NCI-H748 (cell line): ENCODE results near the gene CAMTA1.
A peak's percentile ranks its signal among the peaks of the same experiment; 100 is the strongest.

Source experiments
- DNase-seq: peaks from one replicate; lab custom pipeline; 2025; ENCODE audit not compliant: unreplicated experiment; lab: John Stamatoyannopoulos, UW

The CAMTA1 gene, protein sequence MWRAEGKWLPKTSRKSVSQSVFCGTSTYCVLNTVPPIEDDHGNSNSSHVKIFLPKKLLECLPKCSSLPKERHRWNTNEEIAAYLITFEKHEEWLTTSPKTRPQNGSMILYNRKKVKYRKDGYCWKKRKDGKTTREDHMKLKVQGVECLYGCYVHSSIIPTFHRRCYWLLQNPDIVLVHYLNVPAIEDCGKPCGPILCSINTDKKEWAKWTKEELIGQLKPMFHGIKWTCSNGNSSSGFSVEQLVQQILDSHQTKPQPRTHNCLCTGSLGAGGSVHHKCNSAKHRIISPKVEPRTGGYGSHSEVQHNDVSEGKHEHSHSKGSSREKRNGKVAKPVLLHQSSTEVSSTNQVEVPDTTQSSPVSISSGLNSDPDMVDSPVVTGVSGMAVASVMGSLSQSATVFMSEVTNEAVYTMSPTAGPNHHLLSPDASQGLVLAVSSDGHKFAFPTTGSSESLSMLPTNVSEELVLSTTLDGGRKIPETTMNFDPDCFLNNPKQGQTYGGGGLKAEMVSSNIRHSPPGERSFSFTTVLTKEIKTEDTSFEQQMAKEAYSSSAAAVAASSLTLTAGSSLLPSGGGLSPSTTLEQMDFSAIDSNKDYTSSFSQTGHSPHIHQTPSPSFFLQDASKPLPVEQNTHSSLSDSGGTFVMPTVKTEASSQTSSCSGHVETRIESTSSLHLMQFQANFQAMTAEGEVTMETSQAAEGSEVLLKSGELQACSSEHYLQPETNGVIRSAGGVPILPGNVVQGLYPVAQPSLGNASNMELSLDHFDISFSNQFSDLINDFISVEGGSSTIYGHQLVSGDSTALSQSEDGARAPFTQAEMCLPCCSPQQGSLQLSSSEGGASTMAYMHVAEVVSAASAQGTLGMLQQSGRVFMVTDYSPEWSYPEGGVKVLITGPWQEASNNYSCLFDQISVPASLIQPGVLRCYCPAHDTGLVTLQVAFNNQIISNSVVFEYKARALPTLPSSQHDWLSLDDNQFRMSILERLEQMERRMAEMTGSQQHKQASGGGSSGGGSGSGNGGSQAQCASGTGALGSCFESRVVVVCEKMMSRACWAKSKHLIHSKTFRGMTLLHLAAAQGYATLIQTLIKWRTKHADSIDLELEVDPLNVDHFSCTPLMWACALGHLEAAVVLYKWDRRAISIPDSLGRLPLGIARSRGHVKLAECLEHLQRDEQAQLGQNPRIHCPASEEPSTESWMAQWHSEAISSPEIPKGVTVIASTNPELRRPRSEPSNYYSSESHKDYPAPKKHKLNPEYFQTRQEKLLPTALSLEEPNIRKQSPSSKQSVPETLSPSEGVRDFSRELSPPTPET (N-terminal part only)

DNA sequence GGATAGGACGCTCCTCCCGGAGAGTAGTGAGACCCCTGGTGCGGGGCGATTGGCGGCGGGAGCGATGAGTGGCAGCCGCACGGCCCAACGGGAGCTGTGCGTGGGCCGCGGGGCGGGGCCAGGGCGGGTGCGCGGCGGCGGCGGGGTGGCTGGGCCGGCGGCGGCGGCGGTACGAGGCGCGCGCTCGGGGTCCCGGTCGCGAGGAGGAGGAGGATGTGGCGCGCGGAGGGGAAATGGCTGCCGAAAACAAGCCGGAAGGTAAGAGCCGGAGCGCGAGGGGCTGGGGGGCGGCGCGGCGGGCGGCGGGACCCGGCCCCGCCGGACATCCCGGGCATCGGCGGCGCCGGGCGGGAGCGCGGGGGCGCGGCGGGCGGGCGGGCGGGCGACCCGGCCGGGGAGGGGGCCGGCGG, at the start of gene CAMTA1:
TSS of gene CAMTA1 (plus strand) at position 137 of the 410 bp plus-strand sequence. CDS start at position 214, 77 bp downstream.
- DNase-seq: no peak

DNA sequence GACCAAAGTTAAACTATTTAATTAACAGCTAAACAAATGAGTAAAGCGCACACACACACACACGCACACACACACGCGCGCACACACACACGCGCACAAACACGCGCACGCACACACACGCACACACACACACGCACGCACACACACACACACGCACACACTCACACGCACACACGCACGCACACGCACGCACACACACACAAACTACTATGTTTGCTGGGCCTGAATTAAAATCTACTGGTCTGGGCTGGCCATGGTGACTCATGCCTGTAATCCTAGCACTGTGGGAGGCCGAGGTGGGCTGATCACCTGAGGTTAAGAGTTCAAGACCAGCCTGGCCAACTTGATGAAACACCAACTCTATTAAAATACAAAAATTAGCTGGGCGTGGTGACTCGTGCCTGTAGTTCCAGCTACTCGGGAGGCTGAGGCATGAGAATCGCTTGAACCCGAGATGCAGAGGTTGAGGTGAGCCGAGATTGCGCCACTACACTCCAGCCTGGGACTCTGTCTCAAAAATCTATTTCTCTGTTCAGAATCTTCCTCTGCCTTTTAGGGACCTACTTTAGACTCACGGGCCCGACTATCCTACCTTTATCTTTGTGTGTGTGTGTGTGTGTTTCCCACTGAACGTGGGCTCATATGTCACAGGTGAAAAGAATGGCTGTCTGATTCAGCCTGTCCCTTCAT, 46.1 kb upstream of the CAMTA1 start:
- DNase-seq: no peak

DNA sequence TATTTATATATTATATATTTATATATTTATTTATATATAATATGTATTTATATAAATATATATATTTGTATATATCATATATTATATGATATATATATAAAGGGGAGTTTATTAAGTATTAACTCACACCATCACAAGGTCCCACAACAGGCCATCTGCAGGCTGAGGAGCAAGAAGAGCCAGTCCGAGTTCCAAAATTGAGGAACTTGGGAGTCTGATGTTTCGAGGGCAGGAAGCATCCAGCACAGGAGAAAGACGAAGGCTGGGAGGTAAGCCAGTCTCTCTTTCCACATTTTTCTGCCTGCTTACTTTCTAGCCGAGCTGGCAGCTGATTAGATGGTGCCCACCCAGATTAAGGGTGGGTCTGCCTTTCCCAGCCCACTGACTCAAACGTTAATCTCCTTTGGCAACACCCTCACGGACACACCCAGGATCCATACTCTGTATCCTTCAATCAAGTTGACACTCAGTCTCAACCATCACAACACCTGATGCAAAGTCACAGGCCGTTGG, 42.5 kb upstream of the CAMTA1 start:
- peak; percentile 54 for DNase-seq

DNA sequence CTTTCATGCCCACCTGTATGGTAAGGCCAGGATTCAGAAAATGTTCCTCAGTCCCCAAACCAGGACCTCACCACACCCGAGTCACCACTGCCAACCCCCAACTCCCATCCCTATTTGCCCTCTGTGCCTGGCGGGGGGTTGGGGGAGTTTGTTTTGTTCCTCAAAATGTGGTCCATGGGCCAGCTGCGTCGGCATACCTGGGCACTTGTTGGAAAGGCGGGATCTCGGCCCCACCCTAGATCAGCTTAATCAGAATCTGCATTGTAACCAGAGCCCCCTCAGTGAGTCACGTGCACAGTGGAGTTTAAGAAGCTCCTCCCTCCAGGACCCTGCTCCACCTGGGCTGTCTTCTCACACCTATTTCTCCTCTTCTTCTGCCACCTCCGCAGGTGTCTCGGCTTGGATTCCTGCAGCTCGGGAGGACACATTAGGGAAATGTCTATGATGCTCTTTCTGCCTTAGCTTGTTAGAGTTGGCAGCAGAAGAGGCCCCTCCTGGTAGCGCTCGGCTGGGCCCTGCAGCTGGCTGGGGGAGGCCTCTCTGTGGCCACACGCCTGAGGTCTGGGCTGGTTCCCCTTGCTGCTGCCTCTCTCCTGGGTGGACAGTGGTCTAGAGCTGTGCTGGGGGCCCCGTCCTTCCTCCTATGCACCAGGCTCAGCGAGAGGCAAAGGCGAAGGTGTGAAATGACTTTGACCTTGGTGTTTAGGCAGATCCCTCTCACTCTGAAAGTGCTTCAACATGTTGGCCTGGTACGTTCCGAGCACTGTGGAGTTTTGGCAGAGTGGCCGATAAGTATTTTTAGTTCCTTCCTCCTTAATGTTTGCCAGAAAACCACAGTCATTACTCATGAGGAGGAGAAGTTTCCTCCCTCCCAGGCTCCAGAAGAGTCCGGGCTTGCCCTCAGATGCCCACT, 41.8 kb upstream of the CAMTA1 start:
- peak; percentile 47 for DNase-seq

DNA sequence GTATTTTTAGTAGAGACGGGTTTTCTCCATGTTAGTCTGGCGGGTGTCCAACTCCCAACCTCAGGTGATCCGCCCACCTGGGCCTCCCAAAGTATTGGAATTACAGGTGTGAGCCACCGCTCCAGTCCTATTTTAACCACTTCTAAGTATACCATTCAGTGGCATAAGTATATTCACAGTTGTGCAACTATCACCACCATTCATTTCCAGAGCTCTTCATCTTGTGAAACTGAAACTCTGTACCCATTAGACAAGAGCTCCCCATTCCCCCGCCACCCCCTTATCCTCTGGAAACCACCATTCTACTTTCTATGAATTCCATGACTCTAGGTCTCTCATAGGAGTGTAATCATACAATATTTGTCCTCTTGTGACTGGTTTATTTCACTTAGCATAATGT, 40.2 kb upstream of the CAMTA1 start:
- no peak for DNase-seq

DNA sequence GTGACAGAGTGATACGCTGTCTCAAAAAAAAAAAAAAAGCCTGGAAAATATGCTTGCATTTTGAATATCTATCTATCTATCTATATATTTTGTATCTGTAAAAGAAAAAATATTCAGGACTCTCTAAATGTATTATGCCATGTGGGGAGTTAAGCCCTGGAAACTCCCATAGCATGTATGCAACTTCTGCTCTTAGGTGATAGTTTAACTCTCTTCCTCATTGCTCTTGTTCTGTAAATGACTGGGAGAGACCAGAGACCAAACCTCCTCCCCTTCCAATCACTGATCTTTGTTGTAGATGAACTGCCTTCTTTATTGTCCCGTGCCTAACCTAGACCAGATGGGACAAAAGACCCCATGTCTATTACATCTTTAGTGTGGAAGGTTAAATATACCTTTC, 37.6 kb upstream of the CAMTA1 start:
- no peak for DNase-seq

DNA sequence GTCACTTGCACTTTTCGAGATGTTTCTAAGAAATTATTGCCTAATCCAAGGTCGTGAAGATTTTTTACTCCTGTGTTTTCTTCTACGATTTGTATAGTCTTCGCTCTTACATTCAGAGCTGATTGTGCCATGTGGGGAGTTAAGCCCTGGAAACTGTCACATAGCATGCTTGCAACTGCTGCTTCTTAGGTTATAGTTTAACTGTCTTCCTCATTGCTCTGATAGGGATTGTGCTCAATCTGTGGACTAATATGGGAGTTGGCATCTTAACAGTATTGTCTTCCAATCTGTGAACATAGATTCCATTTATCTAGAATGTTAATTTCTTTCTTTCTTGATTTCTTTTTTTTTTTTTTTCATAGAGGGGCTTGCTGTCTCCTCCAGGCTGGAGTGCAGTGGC, 34.8 kb upstream of the CAMTA1 start:
- DNase-seq: no peak

DNA sequence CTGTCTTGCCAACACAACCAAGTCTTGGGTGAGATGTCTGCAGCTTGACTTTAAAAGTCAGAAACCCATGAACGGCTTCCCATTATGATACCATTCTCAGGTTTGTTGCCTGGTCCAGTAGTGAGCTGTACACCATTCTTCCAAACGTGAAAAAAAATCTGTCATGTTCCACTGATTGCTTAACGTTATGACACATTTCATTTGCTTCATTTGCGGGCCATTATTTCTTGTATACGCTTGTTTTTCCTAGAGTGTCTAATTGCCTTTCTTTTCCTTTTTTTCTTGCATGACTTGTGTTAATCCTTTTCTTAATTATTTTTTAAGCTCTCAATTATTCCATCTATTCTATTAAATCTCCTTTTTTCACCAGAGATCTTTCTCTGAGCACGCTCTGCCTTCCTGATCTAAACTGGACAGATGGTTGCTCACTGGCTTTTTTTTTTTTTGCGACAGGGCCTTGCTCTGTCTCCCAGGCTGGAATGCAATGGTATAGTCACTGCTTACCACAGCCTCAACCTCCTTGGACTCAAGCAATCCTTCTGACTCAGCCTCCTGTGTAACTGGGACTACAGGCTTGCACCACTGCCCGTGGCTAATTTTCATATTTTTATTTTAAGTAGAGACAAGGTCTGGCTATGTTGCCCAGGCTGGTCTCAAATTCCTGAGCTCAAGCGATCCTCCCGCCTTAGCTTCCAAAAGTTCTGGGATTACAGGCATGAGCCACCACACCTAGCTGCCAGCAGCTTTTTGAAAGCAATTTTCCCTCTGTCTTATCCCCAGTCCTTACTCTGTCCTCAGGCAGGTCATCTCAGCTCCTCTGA, 31.7 kb upstream of the CAMTA1 start:
- DNase-seq: no peak

DNA sequence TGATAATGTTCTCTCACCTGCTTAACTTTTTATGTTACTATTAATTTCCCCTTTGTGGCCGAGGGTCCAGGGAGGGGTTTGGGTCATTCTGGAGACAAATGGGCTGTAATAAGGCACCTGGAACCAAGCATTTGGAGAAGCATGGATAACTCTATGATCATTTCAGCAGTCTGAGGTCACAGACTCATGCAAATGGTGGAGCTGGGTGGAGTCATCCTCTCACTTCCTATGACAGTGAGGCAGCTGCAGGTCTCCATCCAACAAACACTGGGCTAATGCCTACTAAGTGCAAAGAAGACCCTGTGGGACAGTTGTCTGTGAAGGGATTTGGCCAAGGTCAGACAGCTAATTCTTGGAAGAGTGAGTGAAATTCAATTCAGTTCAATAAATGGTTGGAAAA, 28.8 kb upstream of the CAMTA1 start:
- DNase-seq: no peak

DNA sequence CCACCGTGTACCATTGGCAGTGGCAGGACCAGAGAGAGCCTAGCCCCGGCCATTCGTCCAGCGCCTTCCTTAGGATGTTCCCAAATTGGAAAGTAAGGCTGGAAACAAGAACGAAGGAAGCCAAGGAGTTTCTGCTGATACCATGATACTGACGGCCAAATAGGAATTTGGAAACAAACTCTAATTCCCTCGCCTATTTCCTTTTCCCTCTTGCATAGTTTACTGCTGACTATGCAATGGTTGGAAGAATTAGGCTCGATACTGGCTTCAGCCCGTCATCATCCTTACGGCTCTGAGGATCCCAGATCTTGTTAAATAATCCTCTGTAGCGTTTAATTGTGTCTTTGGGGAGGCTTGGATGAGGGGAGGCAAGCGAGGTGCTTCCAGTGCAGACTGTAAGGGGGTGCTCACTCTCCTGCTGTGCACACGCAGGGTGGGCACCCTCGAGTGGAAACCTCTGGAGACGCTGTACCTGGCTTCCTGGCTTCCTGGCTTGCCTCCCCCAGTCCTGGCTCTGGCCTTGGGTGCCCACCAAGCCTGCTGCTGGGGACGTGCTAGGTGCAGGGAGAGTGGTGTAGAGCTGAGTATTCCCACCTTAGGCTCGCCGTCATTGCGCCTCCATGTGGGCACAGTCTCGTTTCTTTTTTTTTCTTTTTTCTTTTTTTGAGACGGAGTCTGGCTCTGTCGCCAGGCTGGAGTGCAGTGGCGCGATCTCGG, 27.4 kb upstream of the CAMTA1 start:
- no peak for DNase-seq

DNA sequence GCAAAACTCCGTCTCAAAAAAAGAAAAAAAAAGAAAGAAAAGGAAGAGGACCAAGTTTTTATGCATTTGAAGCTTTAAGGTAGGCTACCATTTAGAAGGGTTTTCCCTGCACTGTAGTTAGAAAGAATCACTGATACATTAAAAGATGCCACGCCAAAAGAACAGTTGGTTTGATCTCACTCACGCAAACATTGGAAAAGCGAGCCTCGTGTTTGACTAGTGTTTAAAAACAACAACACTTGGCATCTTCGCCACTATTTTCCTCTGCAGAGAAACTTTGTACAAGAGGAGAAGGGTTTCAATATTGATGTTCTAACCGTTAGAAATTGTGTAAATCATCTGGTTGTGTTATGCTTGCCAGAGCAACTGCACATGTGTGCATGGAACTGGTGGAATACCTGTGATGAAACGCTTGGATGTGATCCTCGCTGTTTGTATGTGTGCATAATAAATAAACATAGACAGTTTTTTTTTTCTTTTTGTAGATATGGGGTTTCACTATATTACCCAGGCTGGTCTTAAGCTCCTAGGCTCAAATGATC, 24.0 kb upstream of the CAMTA1 start:
- no peak for DNase-seq

DNA sequence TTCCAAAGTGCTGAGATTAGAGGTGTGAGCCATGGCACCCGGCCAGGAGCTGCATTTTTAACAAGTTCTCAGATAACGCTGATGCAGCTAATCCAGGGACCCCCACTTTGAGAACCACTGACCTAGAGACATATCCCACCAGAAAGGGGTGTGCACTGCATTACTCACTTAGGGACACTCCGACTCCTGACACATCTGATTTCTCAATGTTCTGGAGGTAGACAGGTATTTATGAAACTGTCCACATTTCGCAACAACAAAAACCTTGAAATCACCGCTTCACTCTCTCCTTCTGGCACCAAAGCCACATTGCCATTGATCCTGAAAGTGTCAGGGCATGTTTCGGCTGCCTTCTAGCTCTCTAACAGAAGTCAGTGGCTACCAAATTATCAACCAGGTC, 23.2 kb upstream of the CAMTA1 start:
- no peak for DNase-seq

DNA sequence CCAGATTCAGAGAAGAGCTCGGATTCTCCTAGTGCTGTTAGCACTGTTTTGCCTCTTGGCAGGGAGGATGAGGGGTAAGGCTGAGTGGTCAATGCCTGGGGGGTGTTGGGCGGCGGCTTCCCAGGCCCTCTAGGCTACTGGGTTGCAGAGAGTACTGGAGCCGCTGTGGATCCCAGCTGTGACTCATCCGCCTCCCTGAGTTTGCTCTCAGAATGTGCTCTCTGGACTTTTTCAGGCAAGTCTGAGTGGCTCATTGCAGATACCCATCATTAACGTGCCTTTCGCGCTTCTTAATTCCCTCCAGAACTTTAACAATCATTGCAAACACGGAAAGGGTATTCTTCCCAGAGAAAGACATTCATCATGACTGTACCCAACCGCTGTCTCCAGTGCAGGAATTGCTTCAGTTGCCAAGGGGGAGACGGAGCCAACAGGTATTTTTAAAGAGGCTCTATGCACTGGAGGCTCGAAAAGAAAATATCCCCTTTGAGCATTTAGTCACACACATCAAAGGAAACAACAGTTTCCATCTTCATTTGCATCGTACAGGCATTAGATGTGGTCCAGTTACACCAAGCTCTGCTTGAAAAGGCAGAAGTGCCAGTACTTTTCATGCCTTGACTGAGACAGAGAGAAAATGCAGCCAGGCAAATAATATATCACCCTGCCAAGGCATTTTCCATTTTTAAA, 14.4 kb upstream of the CAMTA1 start:
- DNase-seq: no peak

DNA sequence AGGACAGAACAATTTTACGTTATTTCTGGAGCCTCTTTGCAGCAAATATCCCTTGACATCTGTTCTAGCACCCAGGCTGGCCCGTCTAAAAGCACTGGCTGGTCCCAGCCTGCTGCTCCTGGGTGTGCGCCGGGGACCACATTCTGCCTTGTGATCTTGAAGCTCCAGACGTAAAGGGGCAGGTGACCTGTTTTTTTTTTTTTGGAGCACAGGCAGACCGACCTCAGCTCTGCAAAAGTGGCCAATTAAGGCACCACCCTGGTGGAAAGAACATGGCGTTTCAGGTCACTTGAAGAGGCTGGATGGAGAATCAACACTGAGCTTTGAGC, 13.8 kb upstream of the CAMTA1 start:
- no peak for DNase-seq

DNA sequence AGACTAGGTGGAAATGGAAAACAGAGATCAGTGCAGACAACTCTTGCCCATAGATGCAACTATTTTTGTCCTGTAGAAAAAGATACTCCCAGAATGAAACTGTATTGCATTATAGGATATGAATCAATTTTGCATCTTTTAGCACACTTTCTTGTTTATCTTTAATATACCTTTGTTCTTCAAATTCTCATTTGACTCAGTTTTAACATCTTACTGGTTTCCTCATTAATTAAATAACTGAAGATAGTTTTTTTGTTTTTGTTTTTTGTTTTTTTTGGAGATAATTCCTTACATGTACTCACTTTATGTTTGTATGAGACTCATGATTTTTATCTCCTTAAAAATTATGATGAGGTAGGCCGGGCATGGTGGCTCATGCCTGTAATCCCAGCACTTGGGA, 10.9 kb upstream of the CAMTA1 start:
- DNase-seq: no peak

DNA sequence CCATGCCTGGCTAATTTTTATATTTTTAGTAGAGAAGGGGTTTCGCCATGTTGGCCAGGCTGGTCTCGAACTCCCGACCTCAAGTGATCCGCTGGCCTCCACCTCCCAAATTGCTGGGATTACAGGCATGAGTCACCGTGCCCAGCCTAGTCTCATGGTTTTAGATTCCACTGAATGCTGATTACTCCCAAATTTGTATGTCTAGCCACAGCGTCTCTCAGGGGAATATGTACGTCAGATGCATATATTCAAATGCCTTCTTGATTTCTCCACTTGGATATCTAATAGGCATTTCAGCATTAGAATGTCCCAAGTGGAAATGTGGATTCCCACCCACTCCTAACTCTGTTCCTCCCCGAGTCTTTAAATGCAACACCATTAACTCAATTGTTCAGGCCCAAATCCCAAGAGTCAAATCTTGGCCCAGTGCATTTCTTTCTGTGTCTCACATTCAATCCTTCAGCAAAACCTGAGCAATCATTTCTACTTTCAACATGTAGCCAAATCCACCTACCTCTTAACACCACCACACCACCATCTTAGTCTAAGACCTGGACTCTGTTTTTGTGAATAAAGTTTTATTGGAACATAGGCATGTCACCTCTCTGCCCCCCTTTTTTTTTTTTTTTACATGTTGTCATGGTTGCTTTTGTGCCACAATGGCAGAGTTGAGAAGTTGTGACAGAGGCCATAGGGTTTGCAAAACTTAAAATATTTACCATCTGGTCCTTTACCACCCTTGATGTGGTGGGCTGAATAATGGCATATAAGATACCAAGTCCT, 9.8 kb upstream of the CAMTA1 start:
- no peak for DNase-seq
